ENCODE measurements around the gene FLNC.

FLNC gene

DNA sequence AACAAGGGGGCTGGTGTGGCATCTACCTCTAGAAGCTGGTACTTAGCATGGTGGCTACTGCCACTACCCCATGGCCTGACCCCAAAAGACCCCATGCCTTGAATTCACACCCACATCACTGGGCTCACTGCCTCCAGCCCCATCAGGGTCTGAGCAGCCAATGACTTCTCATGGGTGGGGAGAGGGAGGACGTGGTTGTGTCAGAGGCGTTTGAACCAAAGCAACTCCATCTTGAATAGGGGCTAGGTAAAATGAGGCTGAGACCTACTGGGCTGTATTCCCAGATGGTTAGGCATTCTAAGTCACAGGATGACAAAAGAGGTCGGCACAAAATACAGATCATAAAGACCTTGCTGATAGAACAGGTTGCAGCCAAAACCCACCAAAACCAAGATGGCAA is 65.1 kb downstream of the FLNC start:
- H3K27me3 ChIP-seq (ENCODE audit: control insufficient read depth, low read length) = peaks cover 27% of the 10 kb centered on the region
- no peaks in the 10 kb centered on the region for H3K9me2 ChIP-seq (replicated peaks; ENCODE audit: control insufficient read depth, low read length)
- H3K4me2 ChIP-seq (ENCODE audit: low read length) = no peak overlapping the region
- no peaks in the 10 kb centered on the region for H3K79me2 ChIP-seq (ENCODE audit: control insufficient read depth, low read length)
- H3K27ac ChIP-seq (ENCODE audit: low read depth, low read length) = no peak overlapping the region
- no peaks in the 10 kb centered on the region for H3F3A ChIP-seq (ENCODE audit: control insufficient read depth, insufficient read depth)
- no peak for TF ChIP-seq EZH2phosphoT487 (IDR thresholded peaks at IDR 0.05; ENCODE audit: borderline replicate concordance, low read length)
- no peak for TF ChIP-seq CTCF (IDR thresholded peaks at IDR 0.05; ENCODE audit: low read depth, low read length, poor library complexity, severe bottlenecking)
- no peaks in the 10 kb centered on the region; the same call in 1 of the 2 replicates for H3K4me1 ChIP-seq (ENCODE audit: control insufficient read depth, low read length)
- H3K36me3 ChIP-seq (ENCODE audit: control insufficient read depth, low read length) = no peaks in the 10 kb centered on the region
- H3K4me3 ChIP-seq (ENCODE audit: low read length) = no peak overlapping the region
- no peaks in the 10 kb centered on the region for H4K20me1 ChIP-seq (ENCODE audit: control insufficient read depth, insufficient read depth, low read depth, low read length)
- 0 out of 2 replicates have a peak, but pooled peaks cover 5% of the 10 kb centered on the region for H3K9me3 ChIP-seq (ENCODE audit: control insufficient read depth, insufficient read depth, low read length)

GRCh38 chr7:128899392-128899791 is 69.2 kb downstream of the FLNC start:
- no peaks in the 10 kb centered on the region for H3K79me2 ChIP-seq (ENCODE audit: control insufficient read depth, low read length)
- no peak overlapping the region for H3K4me2 ChIP-seq (ENCODE audit: low read length)
- H3K36me3 ChIP-seq (ENCODE audit: control insufficient read depth, low read length) = no peaks in the 10 kb centered on the region
- TF ChIP-seq CTCF (IDR thresholded peaks at IDR 0.05; ENCODE audit: low read depth, low read length, poor library complexity, severe bottlenecking) = no peak
- no peak for TF ChIP-seq EZH2phosphoT487 (IDR thresholded peaks at IDR 0.05; ENCODE audit: borderline replicate concordance, low read length)
- H3K9me2 ChIP-seq (replicated peaks; ENCODE audit: control insufficient read depth, low read length) = no peaks in the 10 kb centered on the region
- no peaks in the 10 kb centered on the region for H3F3A ChIP-seq (ENCODE audit: control insufficient read depth, insufficient read depth)
- H3K4me3 ChIP-seq (ENCODE audit: low read length) = no peak overlapping the region
- peaks cover 2% of the 10 kb centered on the region for H3K4me1 ChIP-seq (ENCODE audit: control insufficient read depth, low read length)
- no peaks in the 10 kb centered on the region for H4K20me1 ChIP-seq (ENCODE audit: control insufficient read depth, insufficient read depth, low read depth, low read length)
- peaks cover 10% of the 10 kb centered on the region; the same call in 1 of the 2 replicates for H3K27me3 ChIP-seq (ENCODE audit: control insufficient read depth, low read length)
- H3K9me3 ChIP-seq (ENCODE audit: control insufficient read depth, insufficient read depth, low read length) = 0 out of 2 replicates have a peak, but pooled peaks cover 5% of the 10 kb centered on the region
- H3K27ac ChIP-seq (ENCODE audit: low read depth, low read length) = no peak overlapping the region

DNA sequence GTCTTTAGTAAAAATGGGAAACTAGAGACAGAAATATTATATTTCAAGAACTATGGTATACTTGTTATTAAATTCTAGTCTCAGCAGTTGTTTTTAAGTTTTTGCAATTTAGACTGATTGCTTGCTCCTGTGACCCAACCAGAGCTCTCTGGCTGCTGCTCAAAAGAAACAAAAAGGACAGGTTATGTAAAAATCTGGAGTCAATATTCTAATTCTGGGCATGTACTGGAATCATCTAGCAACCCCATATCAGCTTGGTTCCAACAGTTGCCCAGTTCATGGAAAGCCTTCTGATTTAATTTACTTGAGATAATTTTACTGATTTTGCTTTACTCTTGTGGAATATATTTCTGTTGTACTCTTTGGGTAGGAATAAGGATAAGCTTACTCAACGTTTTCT is 70.0 kb downstream of the FLNC start:
- no peaks in the 10 kb centered on the region for H3K9me2 ChIP-seq (replicated peaks; ENCODE audit: control insufficient read depth, low read length)
- no peak overlapping the region for H3K27ac ChIP-seq (ENCODE audit: low read depth, low read length)
- H3K4me1 ChIP-seq (ENCODE audit: control insufficient read depth, low read length) = peaks cover 3% of the 10 kb centered on the region
- H3K4me3 ChIP-seq (ENCODE audit: low read length) = no peak overlapping the region
- H4K20me1 ChIP-seq (ENCODE audit: control insufficient read depth, insufficient read depth, low read depth, low read length) = no peaks in the 10 kb centered on the region
- no peaks in the 10 kb centered on the region for H3K36me3 ChIP-seq (ENCODE audit: control insufficient read depth, low read length)
- H3F3A ChIP-seq (ENCODE audit: control insufficient read depth, insufficient read depth) = no peaks in the 10 kb centered on the region
- H3K27me3 ChIP-seq (ENCODE audit: control insufficient read depth, low read length) = peaks cover 10% of the 10 kb centered on the region; the same call in 1 of the 2 replicates
- no peak for TF ChIP-seq EZH2phosphoT487 (IDR thresholded peaks at IDR 0.05; ENCODE audit: borderline replicate concordance, low read length)
- TF ChIP-seq CTCF (IDR thresholded peaks at IDR 0.05; ENCODE audit: low read depth, low read length, poor library complexity, severe bottlenecking) = no peak
- H3K4me2 ChIP-seq (ENCODE audit: low read length) = no peak overlapping the region
- H3K9me3 ChIP-seq (ENCODE audit: control insufficient read depth, insufficient read depth, low read length) = 0 out of 2 replicates have a peak, but pooled peaks cover 5% of the 10 kb centered on the region
- no peaks in the 10 kb centered on the region for H3K79me2 ChIP-seq (ENCODE audit: control insufficient read depth, low read length)

Data from DOHH2 (cell line).